WERI-Rb-1 (cell line): ENCODE results near the gene KCNMA1.

Source experiments
- DNase-seq: peaks from one replicate; pipeline ENCODE4 v3.0.0-alpha.2; 2020
- H3K27ac ChIP-seq: fragments of 250-450 bp; sonication (Bioruptor Pico); 2 replicates; pipeline ENCODE4 v1.5.1; 2020; ENCODE audit warnings: mild to moderate bottlenecking, moderate library complexity
- H3K27me3 ChIP-seq: fragments of 250-450 bp; sonication (Bioruptor Pico); 2 replicates; pipeline ENCODE4 v1.5.1; 2021; ENCODE audit warnings: mild to moderate bottlenecking, low read depth, moderate library complexity; ENCODE audit not compliant: insufficient read depth, severe bottlenecking
- H3K36me3 ChIP-seq: fragments of 250-450 bp; sonication (Bioruptor Pico); 2 replicates; pipeline ENCODE4 v1.5.1; 2020; ENCODE audit warnings: mild to moderate bottlenecking, moderate library complexity
- H3K4me3 ChIP-seq: 2 replicates; pipeline ENCODE4 v1.5.1; 2011; ENCODE audit warnings: low read depth, mild to moderate bottlenecking, control low read depth, low read length
- H3K9me3 ChIP-seq: fragments of 250-450 bp; sonication (Bioruptor Pico); 2 replicates; pipeline ENCODE4 v1.5.1; 2021; ENCODE audit warnings: mild to moderate bottlenecking, moderate library complexity; ENCODE audit not compliant: severe bottlenecking
- TF ChIP-seq, protein P1 (sequence below): IDR thresholded peaks from 2 replicates; pipeline ENCODE4 v1.5.1; 2011; ENCODE audit warnings: low read depth, mild to moderate bottlenecking, control low read depth, inconsistent platforms, low read length

KCNMA1 gene

GRCh38 chr10:77090381-77091356, 546.9 kb downstream of the KCNMA1 start:
- TF ChIP-seq, protein P1, sequence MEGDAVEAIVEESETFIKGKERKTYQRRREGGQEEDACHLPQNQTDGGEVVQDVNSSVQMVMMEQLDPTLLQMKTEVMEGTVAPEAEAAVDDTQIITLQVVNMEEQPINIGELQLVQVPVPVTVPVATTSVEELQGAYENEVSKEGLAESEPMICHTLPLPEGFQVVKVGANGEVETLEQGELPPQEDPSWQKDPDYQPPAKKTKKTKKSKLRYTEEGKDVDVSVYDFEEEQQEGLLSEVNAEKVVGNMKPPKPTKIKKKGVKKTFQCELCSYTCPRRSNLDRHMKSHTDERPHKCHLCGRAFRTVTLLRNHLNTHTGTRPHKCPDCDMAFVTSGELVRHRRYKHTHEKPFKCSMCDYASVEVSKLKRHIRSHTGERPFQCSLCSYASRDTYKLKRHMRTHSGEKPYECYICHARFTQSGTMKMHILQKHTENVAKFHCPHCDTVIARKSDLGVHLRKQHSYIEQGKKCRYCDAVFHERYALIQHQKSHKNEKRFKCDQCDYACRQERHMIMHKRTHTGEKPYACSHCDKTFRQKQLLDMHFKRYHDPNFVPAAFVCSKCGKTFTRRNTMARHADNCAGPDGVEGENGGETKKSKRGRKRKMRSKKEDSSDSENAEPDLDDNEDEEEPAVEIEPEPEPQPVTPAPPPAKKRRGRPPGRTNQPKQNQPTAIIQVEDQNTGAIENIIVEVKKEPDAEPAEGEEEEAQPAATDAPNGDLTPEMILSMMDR, result no peak
- Histone ChIP-seq H3K27ac (peak overlapping the region; percentile 34), H3K9me3 (no peaks in the 10 kb centered on the region), H3K36me3 (no peaks in the 10 kb centered on the region), H3K4me3 (no peak overlapping the region), H3K27me3 (no peaks in the 10 kb centered on the region)
- peak; percentile 74 for DNase-seq

DNA sequence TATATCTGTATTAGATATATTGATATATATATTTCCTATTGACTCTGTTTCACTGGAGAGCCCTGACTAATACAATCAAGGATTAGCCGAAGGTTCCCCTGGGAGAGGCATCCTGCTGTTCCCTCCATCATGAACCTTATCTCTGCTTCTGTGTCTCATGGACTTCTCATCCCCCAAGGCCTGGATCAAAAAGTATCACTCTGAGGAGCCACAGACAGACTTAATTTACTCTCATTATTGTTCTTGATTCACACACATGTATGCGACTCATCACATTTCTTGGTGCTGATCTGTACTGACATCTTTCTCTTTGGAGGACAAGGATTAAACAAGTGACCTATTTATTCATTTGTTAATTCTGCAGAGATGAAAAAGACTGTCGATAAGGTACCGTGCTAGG, 550.2 kb downstream of the KCNMA1 start:
- Histone ChIP-seq H3K36me3 (no peaks in the 10 kb centered on the region), H3K9me3 (no peaks in the 10 kb centered on the region), H3K27ac (no peak overlapping the region), H3K27me3 (no peaks in the 10 kb centered on the region), H3K4me3 (no peak overlapping the region)
- DNase-seq, result no peak
- TF ChIP-seq, protein P1, result no peak

DNA sequence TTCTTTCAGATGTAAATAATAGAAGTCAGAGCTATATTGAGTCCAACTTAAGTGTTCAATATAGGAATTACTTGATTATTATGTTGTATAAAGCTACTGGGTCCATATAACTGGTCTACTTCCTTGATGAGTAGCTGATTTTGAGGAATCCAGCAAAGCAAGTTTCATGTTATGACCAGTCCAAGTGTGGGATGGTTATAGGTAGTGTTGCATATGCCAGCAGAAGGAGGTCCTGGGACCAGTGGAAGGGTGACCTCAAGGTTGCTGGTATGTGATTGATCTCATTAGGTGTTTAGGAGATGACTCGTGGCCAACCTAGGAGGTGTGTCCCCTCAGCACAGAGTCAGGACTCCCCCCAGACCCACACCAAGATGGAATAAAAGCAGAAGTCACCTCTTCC, 551.5 kb downstream of the KCNMA1 start:
- Histone ChIP-seq H3K36me3 (no peaks in the 10 kb centered on the region), H3K9me3 (no peaks in the 10 kb centered on the region), H3K27me3 (no peaks in the 10 kb centered on the region), H3K4me3 (no peak overlapping the region), H3K27ac (no peak overlapping the region)
- TF ChIP-seq, protein P1, result no peak
- DNase-seq, result no peak

GRCh38 chr10:77085344-77085743, 552.3 kb downstream of the KCNMA1 start:
- H3K27ac ChIP-seq, result no peak overlapping the region
- H3K27me3 ChIP-seq, result no peaks in the 10 kb centered on the region
- TF ChIP-seq, protein P1, result no peak
- DNase-seq, result no peak
- no peaks in the 10 kb centered on the region for H3K9me3 ChIP-seq
- H3K4me3 ChIP-seq, result no peak overlapping the region
- no peaks in the 10 kb centered on the region for H3K36me3 ChIP-seq

- H3K27me3 ChIP-seq, result no peaks in the 10 kb centered on the region
- TF ChIP-seq, protein P1, result no peak
- no peak overlapping the region for H3K27ac ChIP-seq
- H3K9me3 ChIP-seq, result no peaks in the 10 kb centered on the region
- no peak overlapping the region for H3K4me3 ChIP-seq
- no peaks in the 10 kb centered on the region for H3K36me3 ChIP-seq
- no peak for DNase-seq
These were observed 553.0 kb downstream of the KCNMA1 start for GRCh38 chr10:77084431-77085144.
